ENCODE measurements around the gene NXN.

The NXN gene

GRCh38 chr17:828761-829160 is 150.8 kb downstream of the NXN start:
- Histone ChIP-seq H3K23ac (ENCODE audit: low read length in 2 of 2) (no peak overlapping the region), H3K4ac (ENCODE audit: low read depth in 1 of 2, low read length in 2 of 2) (no peak overlapping the region), H3K9me3 (ENCODE audit: control insufficient read depth, low read length) (peaks cover 4% of the 10 kb centered on the region), H3K4me2 (ENCODE audit: low read length, poor library complexity, severe bottlenecking) (no peak overlapping the region), H3K4me1 (ENCODE audit: control insufficient read depth, insufficient read depth, low read depth, low read length) (peaks cover 2% of the 10 kb centered on the region), H3K36me3 (ENCODE audit: control insufficient read depth in 1 of 2, insufficient read depth in 2 of 2, low read depth in 1 of 2, low read length in 2 of 2) (peaks cover 0 to 29% of the 10 kb centered on the region in 2 experiments), H2BK12ac (ENCODE audit: low read length in 2 of 2) (no peak overlapping the region), H3K27ac (ENCODE audit: low read length, poor library complexity, severe bottlenecking) (no peak overlapping the region), H3K9ac (ENCODE audit: low read length) (no peak overlapping the region), H3K4me3 (ENCODE audit: insufficient read depth in 1 of 2, low read depth in 1 of 2, low read length in 2 of 2) (no peak overlapping the region), H3K18ac (ENCODE audit: low read depth in 1 of 2, low read length in 2 of 2) (no peak overlapping the region), H2AK5ac (ENCODE audit: low read length, severe bottlenecking) (no peak overlapping the region), H3K27me3 (ENCODE audit: control insufficient read depth in 1 of 2, insufficient read depth in 1 of 2, low read length in 2 of 2) (peaks cover 0 to 4% of the 10 kb centered on the region in 2 experiments), H4K8ac (ENCODE audit: low read length) (no peak overlapping the region), H2BK5ac (ENCODE audit: low read depth, low read length, poor library complexity, severe bottlenecking) (no peak overlapping the region), H3K14ac (ENCODE audit: low read length in 2 of 2) (no peak overlapping the region), H3K79me1 (replicated peaks; ENCODE audit: low read length, poor library complexity, severe bottlenecking) (peaks cover 44% of the 10 kb centered on the region), H2BK15ac (ENCODE audit: low read depth, poor library complexity, severe bottlenecking) (no peak overlapping the region), H4K91ac (ENCODE audit: low read length) (no peak overlapping the region), H2BK120ac (ENCODE audit: low read depth, low read length) (no peak overlapping the region), H2AFZ (ENCODE audit: low read depth, low read length) (no peak overlapping the region)
- 95% methylated on average over 5 of the region's 5 CpGs for WGBS
- peak; percentile 29 for DNase-seq

DNA sequence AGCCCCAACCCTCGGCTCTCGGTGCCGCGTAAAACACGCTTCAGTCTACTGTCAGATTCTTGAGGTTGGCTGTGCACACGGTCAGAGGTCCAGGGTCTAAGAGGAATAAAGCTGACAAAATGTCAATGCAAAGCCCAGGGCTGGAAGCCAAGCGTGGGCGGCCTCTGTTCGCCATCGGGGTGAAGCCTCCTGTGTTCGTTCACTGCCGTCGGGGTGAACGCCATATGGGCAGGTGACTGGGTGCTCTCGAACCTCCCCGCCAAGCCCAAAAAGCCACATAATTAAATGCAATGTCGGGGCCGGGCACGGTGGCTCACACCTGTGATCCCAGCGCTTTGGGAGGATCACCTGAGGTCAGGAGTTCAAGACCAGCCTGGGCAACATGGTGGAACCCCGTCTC is 152.8 kb downstream of the NXN start:
- Histone ChIP-seq H2BK120ac (ENCODE audit: low read depth, low read length) (no peak overlapping the region), H3K27me3 (ENCODE audit: control insufficient read depth in 1 of 2, insufficient read depth in 1 of 2, low read length in 2 of 2) (peaks cover 0 to 4% of the 10 kb centered on the region in 2 experiments), H2AFZ (ENCODE audit: low read depth, low read length) (no peak overlapping the region), H3K79me1 (replicated peaks; ENCODE audit: low read length, poor library complexity, severe bottlenecking) (peaks cover 43% of the 10 kb centered on the region), H2BK12ac (ENCODE audit: low read length in 2 of 2) (no peak overlapping the region), H3K4ac (ENCODE audit: low read depth in 1 of 2, low read length in 2 of 2) (no peak overlapping the region), H4K91ac (ENCODE audit: low read length) (no peak overlapping the region), H2BK5ac (ENCODE audit: low read depth, low read length, poor library complexity, severe bottlenecking) (no peak overlapping the region), H3K23ac (ENCODE audit: low read length in 2 of 2) (no peak overlapping the region), H3K18ac (ENCODE audit: low read depth in 1 of 2, low read length in 2 of 2) (no peak overlapping the region), H2AK5ac (ENCODE audit: low read length, severe bottlenecking) (no peak overlapping the region), H2BK15ac (ENCODE audit: low read depth, poor library complexity, severe bottlenecking) (no peak overlapping the region), H3K14ac (ENCODE audit: low read length in 2 of 2) (no peak overlapping the region), H3K27ac (ENCODE audit: low read length, poor library complexity, severe bottlenecking) (no peak overlapping the region), H3K4me3 (ENCODE audit: insufficient read depth in 1 of 2, low read depth in 1 of 2, low read length in 2 of 2) (no peak overlapping the region), H3K9me3 (ENCODE audit: control insufficient read depth, low read length) (peaks cover 3% of the 10 kb centered on the region), H3K4me2 (ENCODE audit: low read length, poor library complexity, severe bottlenecking) (no peak overlapping the region), H3K9ac (ENCODE audit: low read length) (no peak overlapping the region), H3K4me1 (ENCODE audit: control insufficient read depth, insufficient read depth, low read depth, low read length) (peaks cover 2% of the 10 kb centered on the region), H4K8ac (ENCODE audit: low read length) (peak overlapping the region; percentile 7), H3K36me3 (ENCODE audit: control insufficient read depth in 1 of 2, insufficient read depth in 2 of 2, low read depth in 1 of 2, low read length in 2 of 2) (peaks cover 0 to 49% of the 10 kb centered on the region in 2 experiments)
- WGBS, result 98% methylated on average over 21 of the region's 21 CpGs
- DNase-seq, result no peak

DNA sequence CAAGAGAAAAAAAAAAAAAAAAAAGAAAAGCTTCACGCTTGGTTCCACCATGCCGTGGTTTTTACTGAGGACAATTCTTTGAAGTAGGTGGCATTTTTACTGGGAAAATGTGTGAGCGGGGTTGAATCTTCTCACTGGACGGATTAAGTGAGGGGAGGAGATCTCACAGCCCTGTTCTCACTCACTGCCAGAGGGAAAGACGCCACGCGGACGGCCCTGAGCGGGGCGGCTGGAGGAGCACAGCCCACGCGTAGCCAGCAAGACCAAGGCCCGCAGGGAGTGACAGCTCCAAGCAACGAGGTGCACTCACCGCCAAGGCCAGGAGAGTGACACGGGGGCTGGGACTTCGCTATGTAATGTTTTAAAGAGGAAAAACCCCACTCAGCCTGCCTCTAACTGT is 154.4 kb downstream of the NXN start:
- Histone ChIP-seq H4K91ac (ENCODE audit: low read length) (no peak overlapping the region), H3K14ac (ENCODE audit: low read length in 2 of 2) (no peak overlapping the region), H3K4ac (ENCODE audit: low read depth in 1 of 2, low read length in 2 of 2) (no peak overlapping the region), H2BK15ac (ENCODE audit: low read depth, poor library complexity, severe bottlenecking) (no peak overlapping the region), H2AFZ (ENCODE audit: low read depth, low read length) (no peak overlapping the region), H3K9ac (ENCODE audit: low read length) (no peak overlapping the region), H3K4me1 (ENCODE audit: control insufficient read depth, insufficient read depth, low read depth, low read length) (peaks cover 2% of the 10 kb centered on the region), H3K36me3 (ENCODE audit: control insufficient read depth in 1 of 2, insufficient read depth in 2 of 2, low read depth in 1 of 2, low read length in 2 of 2) (peaks cover 0 to 59% of the 10 kb centered on the region in 2 experiments), H3K23ac (ENCODE audit: low read length in 2 of 2) (no peak overlapping the region), H3K27ac (ENCODE audit: low read length, poor library complexity, severe bottlenecking) (no peak overlapping the region), H2BK12ac (ENCODE audit: low read length in 2 of 2) (no peak overlapping the region), H3K4me3 (ENCODE audit: insufficient read depth in 1 of 2, low read depth in 1 of 2, low read length in 2 of 2) (no peak overlapping the region), H2BK120ac (ENCODE audit: low read depth, low read length) (no peak overlapping the region), H2BK5ac (ENCODE audit: low read depth, low read length, poor library complexity, severe bottlenecking) (no peak overlapping the region), H4K8ac (ENCODE audit: low read length) (no peak overlapping the region), H3K79me1 (replicated peaks; ENCODE audit: low read length, poor library complexity, severe bottlenecking) (peaks cover 39% of the 10 kb centered on the region), H3K18ac (ENCODE audit: low read depth in 1 of 2, low read length in 2 of 2) (no peak overlapping the region), H2AK5ac (ENCODE audit: low read length, severe bottlenecking) (no peak overlapping the region), H3K4me2 (ENCODE audit: low read length, poor library complexity, severe bottlenecking) (no peak overlapping the region), H3K27me3 (ENCODE audit: control insufficient read depth in 1 of 2, insufficient read depth in 1 of 2, low read length in 2 of 2) (peaks cover 0 to 4% of the 10 kb centered on the region in 2 experiments), H3K9me3 (ENCODE audit: control insufficient read depth, low read length) (no peaks in the 10 kb centered on the region)
- no peak for DNase-seq
- 95% methylated on average over 17 of the region's 17 CpGs for WGBS

DNA sequence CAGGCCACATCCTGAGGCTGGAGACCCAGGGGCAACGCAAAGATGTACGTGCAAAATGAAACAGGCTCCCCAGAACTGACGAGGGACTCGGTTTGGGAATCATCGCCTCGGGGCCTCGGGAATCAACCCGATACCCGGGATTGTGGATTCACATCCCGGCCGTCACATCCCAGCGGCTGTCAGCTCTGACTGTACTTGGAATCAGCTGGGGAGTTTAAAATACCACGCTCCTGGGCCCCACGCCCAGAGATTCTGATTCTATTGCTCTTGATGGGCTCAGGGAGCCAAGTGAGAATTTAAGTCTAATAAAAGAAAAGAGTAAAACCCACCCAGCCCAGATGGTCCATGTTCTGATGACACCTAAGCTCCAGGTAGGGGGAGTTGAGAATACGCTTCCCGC is 155.2 kb downstream of the NXN start:
- H3K36me3 ChIP-seq (ENCODE audit: control insufficient read depth in 1 of 2, insufficient read depth in 2 of 2, low read depth in 1 of 2, low read length in 2 of 2), result peaks cover 7 to 68% of the 10 kb centered on the region in 2 experiments
- H2BK15ac ChIP-seq (ENCODE audit: low read depth, poor library complexity, severe bottlenecking), result no peak overlapping the region
- no peak overlapping the region for H2BK12ac ChIP-seq (ENCODE audit: low read length in 2 of 2)
- no peak overlapping the region for H2BK120ac ChIP-seq (ENCODE audit: low read depth, low read length)
- H3K27me3 ChIP-seq (ENCODE audit: control insufficient read depth in 1 of 2, insufficient read depth in 1 of 2, low read length in 2 of 2), result peaks cover 0 to 4% of the 10 kb centered on the region in 2 experiments
- H4K8ac ChIP-seq (ENCODE audit: low read length), result no peak overlapping the region
- H3K9ac ChIP-seq (ENCODE audit: low read length), result no peak overlapping the region
- no peak overlapping the region for H3K14ac ChIP-seq (ENCODE audit: low read length in 2 of 2)
- no peak overlapping the region for H2BK5ac ChIP-seq (ENCODE audit: low read depth, low read length, poor library complexity, severe bottlenecking)
- no peak overlapping the region for H2AFZ ChIP-seq (ENCODE audit: low read depth, low read length)
- peaks cover 2% of the 10 kb centered on the region for H3K4me1 ChIP-seq (ENCODE audit: control insufficient read depth, insufficient read depth, low read depth, low read length)
- no peak for DNase-seq
- H3K4me2 ChIP-seq (ENCODE audit: low read length, poor library complexity, severe bottlenecking), result no peak overlapping the region
- no peak overlapping the region for H3K27ac ChIP-seq (ENCODE audit: low read length, poor library complexity, severe bottlenecking)
- H3K4me3 ChIP-seq (ENCODE audit: insufficient read depth in 1 of 2, low read depth in 1 of 2, low read length in 2 of 2), result no peak overlapping the region
- H3K23ac ChIP-seq (ENCODE audit: low read length in 2 of 2), result no peak overlapping the region
- H3K4ac ChIP-seq (ENCODE audit: low read depth in 1 of 2, low read length in 2 of 2), result no peak overlapping the region
- H4K91ac ChIP-seq (ENCODE audit: low read length), result no peak overlapping the region
- H2AK5ac ChIP-seq (ENCODE audit: low read length, severe bottlenecking), result no peak overlapping the region
- no peaks in the 10 kb centered on the region for H3K9me3 ChIP-seq (ENCODE audit: control insufficient read depth, low read length)
- no peak overlapping the region for H3K18ac ChIP-seq (ENCODE audit: low read depth in 1 of 2, low read length in 2 of 2)
- WGBS, result over 99% methylated on average over 15 of the region's 16 CpGs
- H3K79me1 ChIP-seq (replicated peaks; ENCODE audit: low read length, poor library complexity, severe bottlenecking), result peaks cover 37% of the 10 kb centered on the region
